DOHH2 (cell line): Measurements from ENCODE around the gene MIEN1.
A peak's percentile ranks its signal among the peaks of the same experiment; 100 is the strongest.

Experiments
- H3F3A ChIP-seq: fragments of 200-600 bp; sonication (generic), shearing (Covaris generic); 2 replicates; pipeline ENCODE4 v1.6.0; 2016; ENCODE audit warnings: antibody characterized with exemption, mild to moderate bottlenecking; ENCODE audit not compliant: control insufficient read depth, insufficient read depth
- H3K27ac ChIP-seq: fragments of 200-600 bp; sonication (generic); 2 replicates; pipeline ENCODE4 v1.5.1; 2014; ENCODE audit warnings: low read depth, mild to moderate bottlenecking, low read length, moderate library complexity
- H3K27me3 ChIP-seq: fragments of 200-600 bp; sonication (generic); 2 replicates; pipeline ENCODE4 v1.6.1; 2014; ENCODE audit warnings: mild to moderate bottlenecking, low read length, mixed read lengths; ENCODE audit not compliant: control insufficient read depth
- H3K36me3 ChIP-seq: fragments of 200-600 bp; sonication (generic); 2 replicates; pipeline ENCODE4 v1.6.1; 2014; ENCODE audit warnings: mild to moderate bottlenecking, low read length, moderate library complexity, mixed read lengths; ENCODE audit not compliant: control insufficient read depth
- H3K4me1 ChIP-seq: fragments of 200-600 bp; sonication (generic); 2 replicates; pipeline ENCODE4 v1.6.1; 2014; ENCODE audit warnings: mild to moderate bottlenecking, low read length, mixed read lengths; ENCODE audit not compliant: control insufficient read depth
- H3K4me2 ChIP-seq: fragments of 200-600 bp; sonication (generic); 2 replicates; pipeline ENCODE4 v1.6.0; 2014; ENCODE audit warnings: mild to moderate bottlenecking, low read length, moderate library complexity
- H3K4me3 ChIP-seq: fragments of 200-600 bp; sonication (generic); 2 replicates; pipeline ENCODE4 v1.5.1; 2014; ENCODE audit warnings: mild to moderate bottlenecking, low read length, mixed read lengths
- H3K79me2 ChIP-seq: fragments of 200-600 bp; sonication (generic); 2 replicates; pipeline ENCODE4 v1.6.1; 2014; ENCODE audit warnings: mild to moderate bottlenecking, low read length, mixed read lengths; ENCODE audit not compliant: control insufficient read depth
- H3K9me2 ChIP-seq: fragments of 200-600 bp; sonication (generic); replicated peaks from 2 replicates; pipeline ENCODE4 v1.6.1; 2014; ENCODE audit warnings: mild to moderate bottlenecking, low read length, mixed read lengths; ENCODE audit not compliant: control insufficient read depth
- H3K9me3 ChIP-seq: fragments of 200-600 bp; sonication (generic); 2 replicates; pipeline ENCODE4 v1.6.1; 2014; ENCODE audit warnings: antibody characterized with exemption, low read length, mixed read lengths; ENCODE audit not compliant: control insufficient read depth, insufficient read depth
- H4K20me1 ChIP-seq: fragments of 200-600 bp; sonication (generic); 2 replicates; pipeline ENCODE4 v1.6.0; 2014; ENCODE audit warnings: low read depth, mild to moderate bottlenecking, antibody characterized with exemption, low read length, moderate library complexity; ENCODE audit not compliant: control insufficient read depth, insufficient read depth
- EZH2phosphoT487 ChIP-seq: fragments of 200-600 bp; sonication (generic); IDR thresholded peaks from 2 replicates; pipeline ENCODE4 v1.6.1; 2017; ENCODE audit warnings: borderline replicate concordance, mild to moderate bottlenecking, antibody characterized with exemption, low read length, moderate library complexity, mixed read lengths
- TF ChIP-seq, protein P1 (sequence below): fragments of 200-600 bp; sonication (generic); IDR thresholded peaks from one replicate; pipeline ENCODE4 v1.5.1; 2014; ENCODE audit warnings: antibody characterized with exemption, mild to moderate bottlenecking, low read depth, low read length; ENCODE audit not compliant: poor library complexity, severe bottlenecking

MIEN1 gene, protein sequence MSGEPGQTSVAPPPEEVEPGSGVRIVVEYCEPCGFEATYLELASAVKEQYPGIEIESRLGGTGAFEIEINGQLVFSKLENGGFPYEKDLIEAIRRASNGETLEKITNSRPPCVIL

DNA sequence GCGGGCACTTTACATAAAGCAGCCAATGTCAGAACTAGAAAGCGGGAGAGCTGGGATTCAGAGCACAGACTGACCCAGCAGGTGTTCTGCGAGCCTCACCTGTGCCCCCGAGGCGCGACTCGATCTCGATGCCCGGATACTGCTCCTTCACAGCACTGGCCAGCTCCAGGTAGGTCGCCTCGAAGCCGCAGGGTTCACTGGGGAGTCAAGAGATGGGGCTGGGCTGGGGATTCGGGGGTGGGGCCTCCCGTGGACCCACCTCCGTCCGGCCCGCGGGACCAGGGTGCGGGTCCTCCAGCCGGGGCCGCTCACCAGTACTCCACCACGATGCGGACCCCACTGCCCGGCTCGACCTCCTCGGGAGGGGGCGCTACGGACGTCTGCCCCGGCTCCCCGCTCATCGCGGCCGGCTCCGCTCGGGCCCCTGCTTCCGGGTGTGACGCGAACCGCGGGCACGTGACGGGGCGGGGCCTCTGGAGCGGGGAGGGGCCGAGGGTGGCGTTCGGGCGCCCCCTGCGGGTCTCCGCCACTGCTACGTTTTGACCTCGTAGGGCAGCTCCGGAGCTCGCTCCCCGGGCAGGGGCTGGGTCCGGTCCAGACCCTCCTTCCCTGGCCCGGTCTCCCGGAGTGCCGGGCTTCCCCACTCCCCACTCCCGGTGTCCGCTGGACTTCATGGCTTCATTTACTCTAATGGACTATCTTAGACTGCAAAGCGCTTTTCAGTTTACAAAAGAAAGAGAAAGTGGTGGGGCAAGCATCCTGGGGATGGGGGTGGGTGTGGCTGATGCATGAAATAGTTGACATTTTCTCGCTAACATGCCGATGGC, at the start of gene MIEN1:
MIEN1 (minus strand) TSS at position 438 of the 827 bp plus-strand sequence; CDS start at position 401, 37 bp downstream.
- no peaks in the 10 kb centered on the region for H3K9me3 ChIP-seq
- H3K9me2 ChIP-seq = no peaks in the 10 kb centered on the region
- H3K79me2 ChIP-seq = peaks cover 14% of the 10 kb centered on the region
- H3K4me2 ChIP-seq = peak within 1 kb of the TSS; percentile 100
- peak within 1 kb of the TSS; percentile 98 for H3K4me3 ChIP-seq
- H3K27me3 ChIP-seq = no peaks in the 10 kb centered on the region
- H3F3A ChIP-seq = 0 out of 2 replicates have a peak, but pooled peaks cover 2% of the 10 kb centered on the region
- peak within 1 kb of the TSS; percentile 51 for H3K27ac ChIP-seq
- peaks cover 16% of the 10 kb centered on the region for H3K4me1 ChIP-seq
- peaks cover 26% of the 10 kb centered on the region for H3K36me3 ChIP-seq
- TF ChIP-seq EZH2phosphoT487 = no peak
- TF ChIP-seq, protein P1, sequence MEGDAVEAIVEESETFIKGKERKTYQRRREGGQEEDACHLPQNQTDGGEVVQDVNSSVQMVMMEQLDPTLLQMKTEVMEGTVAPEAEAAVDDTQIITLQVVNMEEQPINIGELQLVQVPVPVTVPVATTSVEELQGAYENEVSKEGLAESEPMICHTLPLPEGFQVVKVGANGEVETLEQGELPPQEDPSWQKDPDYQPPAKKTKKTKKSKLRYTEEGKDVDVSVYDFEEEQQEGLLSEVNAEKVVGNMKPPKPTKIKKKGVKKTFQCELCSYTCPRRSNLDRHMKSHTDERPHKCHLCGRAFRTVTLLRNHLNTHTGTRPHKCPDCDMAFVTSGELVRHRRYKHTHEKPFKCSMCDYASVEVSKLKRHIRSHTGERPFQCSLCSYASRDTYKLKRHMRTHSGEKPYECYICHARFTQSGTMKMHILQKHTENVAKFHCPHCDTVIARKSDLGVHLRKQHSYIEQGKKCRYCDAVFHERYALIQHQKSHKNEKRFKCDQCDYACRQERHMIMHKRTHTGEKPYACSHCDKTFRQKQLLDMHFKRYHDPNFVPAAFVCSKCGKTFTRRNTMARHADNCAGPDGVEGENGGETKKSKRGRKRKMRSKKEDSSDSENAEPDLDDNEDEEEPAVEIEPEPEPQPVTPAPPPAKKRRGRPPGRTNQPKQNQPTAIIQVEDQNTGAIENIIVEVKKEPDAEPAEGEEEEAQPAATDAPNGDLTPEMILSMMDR = peak; percentile 76
- H4K20me1 ChIP-seq = no peaks in the 10 kb centered on the region

DNA sequence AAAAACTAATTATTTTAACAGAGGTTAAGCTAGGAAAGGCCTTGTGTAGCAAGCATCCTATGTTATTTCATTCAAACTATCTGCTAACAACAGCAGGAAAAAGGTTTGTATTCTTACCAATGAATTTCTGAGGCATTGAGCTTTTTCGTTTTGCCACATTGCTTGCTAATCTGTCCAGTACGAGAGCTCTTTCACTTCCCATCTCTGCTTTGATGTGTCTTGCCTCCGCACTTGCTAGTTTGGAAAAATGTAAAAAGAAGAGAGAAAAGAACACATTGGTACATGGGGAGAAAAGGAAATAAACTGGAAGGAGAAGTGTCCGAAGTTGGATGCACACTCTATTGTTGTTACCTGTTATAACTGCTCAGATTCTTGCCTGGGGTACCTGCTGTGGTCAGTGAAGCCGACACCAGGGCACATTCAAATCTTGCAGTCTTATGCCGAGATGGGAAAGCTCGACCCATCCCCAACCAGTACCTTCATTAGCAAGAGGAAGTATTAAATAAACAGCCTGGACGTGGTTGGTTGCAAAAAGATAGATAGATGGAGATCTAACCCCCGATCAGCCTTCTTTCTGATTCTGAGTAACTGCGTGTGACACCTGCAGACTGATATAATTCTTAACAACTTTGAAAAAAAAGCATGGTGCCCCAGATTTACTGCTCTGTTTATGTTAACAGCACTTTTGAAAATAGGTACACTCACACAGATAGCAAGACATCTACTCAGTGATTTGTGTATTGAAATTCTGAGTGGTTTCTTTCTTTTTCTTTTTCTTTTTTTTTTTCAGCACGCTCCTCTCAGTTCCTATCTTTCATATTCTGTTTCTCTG, 47.4 kb upstream of the MIEN1 start:
- H3K4me2 ChIP-seq = peak overlapping the region; percentile 94
- no peaks in the 10 kb centered on the region for H3K27me3 ChIP-seq
- peaks cover 100% of the 10 kb centered on the region for H3K4me1 ChIP-seq

DNA sequence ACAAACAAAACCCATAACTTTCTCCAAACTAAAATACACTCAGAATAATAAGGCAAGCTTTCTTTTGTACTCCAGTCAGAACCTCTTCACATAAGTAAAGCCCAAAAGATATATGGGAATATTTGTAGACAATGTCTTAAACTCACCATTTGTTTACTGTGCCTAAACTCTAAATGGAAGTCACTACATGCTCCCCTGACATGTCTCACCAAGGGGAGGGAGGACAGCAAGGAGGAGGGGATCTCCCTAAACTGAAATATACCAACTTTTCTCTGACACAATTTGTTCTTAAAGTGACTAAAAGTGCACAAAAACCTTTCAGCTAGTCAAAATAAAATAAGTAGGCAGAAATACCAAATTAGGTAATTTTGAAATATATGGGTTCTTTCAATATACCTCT, 45.9 kb upstream of the MIEN1 start:
- no peaks in the 10 kb centered on the region for H3K9me3 ChIP-seq
- H3K4me3 ChIP-seq = peak overlapping the region; percentile 78
- H3K27me3 ChIP-seq = no peaks in the 10 kb centered on the region
- peaks cover 100% of the 10 kb centered on the region for H3K4me1 ChIP-seq
- TF ChIP-seq, protein P1 = no peak
- no peak for TF ChIP-seq EZH2phosphoT487
- no peaks in the 10 kb centered on the region for H3K9me2 ChIP-seq
- peaks cover 98% of the 10 kb centered on the region for H3K79me2 ChIP-seq
- H3K4me2 ChIP-seq = peak overlapping the region; percentile 94
- H4K20me1 ChIP-seq = no peaks in the 10 kb centered on the region
- peaks cover 69% of the 10 kb centered on the region for H3F3A ChIP-seq
- peak overlapping the region; percentile 89 for H3K27ac ChIP-seq
- H3K36me3 ChIP-seq = peaks cover 95% of the 10 kb centered on the region

More for the DNA sequence above, 47.4 kb upstream of the MIEN1 start:
- H3F3A ChIP-seq = peaks cover 69% of the 10 kb centered on the region
- TF ChIP-seq, protein P1 = peak; percentile 3
- no peak for TF ChIP-seq EZH2phosphoT487
- H3K4me3 ChIP-seq = peak overlapping the region; percentile 78
- peaks cover 98% of the 10 kb centered on the region for H3K79me2 ChIP-seq
- H3K9me3 ChIP-seq = no peaks in the 10 kb centered on the region
- H3K9me2 ChIP-seq = no peaks in the 10 kb centered on the region
- H3K27ac ChIP-seq = peak overlapping the region; percentile 89
- peaks cover 95% of the 10 kb centered on the region for H3K36me3 ChIP-seq
- no peaks in the 10 kb centered on the region for H4K20me1 ChIP-seq
